Measurements from ENCODE around the gene S100P.
A peak's percentile ranks its signal among the peaks of the same experiment; 100 is the strongest.

The S100P gene

GRCh38 chr4:6715704-6716017 is 22.0 kb downstream of the S100P start:
- H3K27ac ChIP-seq = peak overlapping the region; percentile 93
- TF ChIP-seq CTCF (conservative IDR thresholded peaks at IDR 0.05) (no peak), ZFX (IDR thresholded peaks at IDR 0.05) (no peak)

- TF ChIP-seq CTCF (conservative IDR thresholded peaks at IDR 0.05) (no peak; the same call in 1 of the 2 replicates), ZFX (IDR thresholded peaks at IDR 0.05) (peak; percentile 94)
- peak within 1 kb of the TSS; percentile 93 for H3K27ac ChIP-seq
Observed at GRCh38 chr4:6716018-6716911, 22.6 kb downstream of the S100P start, which contains the start of gene BLOC1S4. BLOC1S4 (plus strand) TSS chr4:6716174; CDS start chr4:6716210, 36 bp downstream.

GRCh38 chr4:6716958-6717655 is 23.4 kb downstream of the S100P start:
- TF ChIP-seq ZFX (IDR thresholded peaks at IDR 0.05) (no peak), CTCF (conservative IDR thresholded peaks at IDR 0.05) (no peak)

GRCh38 chr4:6718932-6719610 is 25.4 kb downstream of the S100P start:
- no peak overlapping the region for H3K27ac ChIP-seq
- TF ChIP-seq ZFX (IDR thresholded peaks at IDR 0.05) (no peak), CTCF (conservative IDR thresholded peaks at IDR 0.05) (no peak)

More at GRCh38 chr4:6716958-6717655, 23.4 kb downstream of the S100P start:
- peak overlapping the region; percentile 93 for H3K27ac ChIP-seq

GRCh38 chr4:6719611-6720179 is 26.0 kb downstream of the S100P start:
- no peak for TF ChIP-seq CTCF (conservative IDR thresholded peaks at IDR 0.05)
- TF ChIP-seq ZFX (IDR thresholded peaks at IDR 0.05) = no peak
- no peak overlapping the region for H3K27ac ChIP-seq

GRCh38 chr4:6720202-6720699 is 26.6 kb downstream of the S100P start:
- TF ChIP-seq CTCF (conservative IDR thresholded peaks at IDR 0.05) (peak; percentile 91), ZFX (IDR thresholded peaks at IDR 0.05) (no peak)
- no peak overlapping the region for H3K27ac ChIP-seq

Measured in C4-2B (cell line).